Subcutaneous adipose tissue (tissue), 4 donors: Measurements from ENCODE around the gene WIF1. TPM values are rescaled to one million over a fixed set of nuclear protein-coding genes. Genes with fewer than 3 reads are reported as not detected.

Experiments
- total RNA-seq, 4 donors: library from RNA; depleted of rRNA; stranded (reverse); fragments of >200 nt; gene quantifications; one replicate each; pipeline ENCODE4 v1.1.0, GENCODE V29; 2016
- TF ChIP-seq, protein P1 (sequence below): fragments of 450-650 bp; IDR thresholded peaks from one replicate; pipeline ENCODE4 v1.5.1; 2016; ENCODE audit warnings: low read depth, mild to moderate bottlenecking, control low read depth, antibody characterized with exemption, moderate library complexity

The WIF1 gene
- total RNA-seq, 4 donors from 2014 or later, result not detected

DNA sequence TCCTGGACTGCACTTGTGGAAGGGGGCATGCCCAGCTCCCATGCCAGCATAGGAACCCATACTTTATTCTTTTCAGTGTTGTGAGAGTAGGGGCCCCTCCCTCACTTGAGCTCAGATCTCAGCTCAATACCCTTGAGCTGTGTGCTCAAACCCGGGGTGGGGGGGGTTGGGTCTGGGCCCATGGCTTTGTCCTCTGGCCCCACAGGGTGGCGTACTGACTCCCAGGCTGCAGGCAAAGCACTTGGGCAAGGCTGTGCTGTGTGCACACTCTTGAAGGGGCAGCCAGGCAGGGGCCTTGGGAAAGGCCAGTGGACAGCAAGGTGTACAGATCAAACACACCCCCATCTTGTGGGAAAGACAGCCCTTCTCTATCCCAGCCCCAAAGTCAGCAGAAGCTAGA, 81.8 kb downstream of the WIF1 start:
- TF ChIP-seq, protein P1, sequence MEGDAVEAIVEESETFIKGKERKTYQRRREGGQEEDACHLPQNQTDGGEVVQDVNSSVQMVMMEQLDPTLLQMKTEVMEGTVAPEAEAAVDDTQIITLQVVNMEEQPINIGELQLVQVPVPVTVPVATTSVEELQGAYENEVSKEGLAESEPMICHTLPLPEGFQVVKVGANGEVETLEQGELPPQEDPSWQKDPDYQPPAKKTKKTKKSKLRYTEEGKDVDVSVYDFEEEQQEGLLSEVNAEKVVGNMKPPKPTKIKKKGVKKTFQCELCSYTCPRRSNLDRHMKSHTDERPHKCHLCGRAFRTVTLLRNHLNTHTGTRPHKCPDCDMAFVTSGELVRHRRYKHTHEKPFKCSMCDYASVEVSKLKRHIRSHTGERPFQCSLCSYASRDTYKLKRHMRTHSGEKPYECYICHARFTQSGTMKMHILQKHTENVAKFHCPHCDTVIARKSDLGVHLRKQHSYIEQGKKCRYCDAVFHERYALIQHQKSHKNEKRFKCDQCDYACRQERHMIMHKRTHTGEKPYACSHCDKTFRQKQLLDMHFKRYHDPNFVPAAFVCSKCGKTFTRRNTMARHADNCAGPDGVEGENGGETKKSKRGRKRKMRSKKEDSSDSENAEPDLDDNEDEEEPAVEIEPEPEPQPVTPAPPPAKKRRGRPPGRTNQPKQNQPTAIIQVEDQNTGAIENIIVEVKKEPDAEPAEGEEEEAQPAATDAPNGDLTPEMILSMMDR, result no peak

DNA sequence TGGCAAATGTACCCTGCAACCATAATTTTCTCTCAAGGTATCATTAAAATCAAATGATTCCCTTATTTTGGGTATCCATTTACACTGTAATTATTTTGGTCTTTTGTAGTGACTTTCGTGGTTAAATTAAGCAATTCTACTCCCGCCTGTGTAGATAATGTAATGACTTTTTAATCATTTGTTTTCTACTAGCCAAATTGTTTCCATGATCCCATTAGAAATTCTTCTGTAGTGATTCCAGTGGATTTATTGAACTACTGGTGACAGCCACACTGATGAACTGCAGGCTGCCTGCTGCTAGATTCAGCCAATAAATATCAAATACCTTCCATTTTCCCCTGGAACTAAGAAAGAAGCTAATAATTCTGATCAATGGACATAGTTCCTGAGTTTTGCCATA, 96.0 kb downstream of the WIF1 start:
- TF ChIP-seq, protein P1, result no peak

DNA sequence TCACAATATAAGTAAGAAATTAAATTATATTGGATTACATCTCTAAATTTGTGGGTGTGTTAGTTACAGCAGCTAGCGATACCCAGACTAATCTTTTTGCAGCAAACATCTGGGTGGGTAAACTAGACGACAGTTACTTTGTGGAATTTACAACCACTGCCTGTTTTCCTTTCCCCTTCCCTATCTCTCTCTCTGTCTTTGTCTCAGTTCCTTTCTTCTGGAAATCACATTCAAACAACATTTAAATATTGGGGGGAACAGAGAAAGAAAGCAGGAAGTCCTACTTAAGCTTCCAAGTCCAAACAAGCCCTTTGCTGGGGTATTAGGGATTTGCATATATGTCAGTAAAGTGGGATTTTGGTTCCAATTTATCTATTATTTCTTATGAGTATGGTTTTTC, 97.6 kb downstream of the WIF1 start:
- TF ChIP-seq, protein P1, result no peak

DNA sequence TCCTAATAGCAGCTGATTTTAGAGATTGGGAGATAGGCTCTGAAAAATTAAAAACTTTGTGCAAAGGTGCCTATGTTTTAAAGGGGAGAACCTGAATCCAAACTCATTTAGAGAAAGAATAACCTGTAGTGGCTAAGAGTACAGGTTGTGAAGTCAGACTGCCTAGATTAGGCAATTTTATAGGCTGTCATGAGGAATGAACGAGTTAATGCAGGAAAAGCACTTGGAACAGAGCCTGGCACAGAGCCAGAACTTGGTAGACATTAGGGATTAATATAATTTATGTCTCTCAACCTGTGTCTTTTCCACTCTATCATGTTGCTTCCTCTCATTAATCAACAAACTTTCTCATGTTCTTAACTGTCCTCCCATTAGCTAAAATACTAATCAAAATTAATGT, 98.1 kb downstream of the WIF1 start:
- TF ChIP-seq, protein P1, result no peak

DNA sequence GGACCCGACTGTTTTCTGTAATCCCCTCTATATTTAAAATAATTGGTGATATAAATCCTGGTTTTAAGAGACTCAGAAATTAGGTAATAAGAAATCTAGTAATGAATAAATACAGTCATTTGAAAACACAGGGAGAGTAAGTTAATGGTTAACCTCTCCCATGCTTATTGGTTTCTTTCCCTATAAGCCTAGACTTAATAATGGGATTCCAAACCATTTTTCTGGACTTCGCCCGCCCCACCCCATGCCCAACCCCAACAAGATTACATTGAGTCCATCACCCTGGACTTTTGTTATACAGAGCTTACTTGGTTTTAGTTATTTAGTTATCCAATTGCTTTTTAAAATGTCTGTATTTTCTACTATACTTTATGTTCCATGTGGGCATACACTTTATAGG, 98.7 kb downstream of the WIF1 start:
- TF ChIP-seq, protein P1, result no peak

DNA sequence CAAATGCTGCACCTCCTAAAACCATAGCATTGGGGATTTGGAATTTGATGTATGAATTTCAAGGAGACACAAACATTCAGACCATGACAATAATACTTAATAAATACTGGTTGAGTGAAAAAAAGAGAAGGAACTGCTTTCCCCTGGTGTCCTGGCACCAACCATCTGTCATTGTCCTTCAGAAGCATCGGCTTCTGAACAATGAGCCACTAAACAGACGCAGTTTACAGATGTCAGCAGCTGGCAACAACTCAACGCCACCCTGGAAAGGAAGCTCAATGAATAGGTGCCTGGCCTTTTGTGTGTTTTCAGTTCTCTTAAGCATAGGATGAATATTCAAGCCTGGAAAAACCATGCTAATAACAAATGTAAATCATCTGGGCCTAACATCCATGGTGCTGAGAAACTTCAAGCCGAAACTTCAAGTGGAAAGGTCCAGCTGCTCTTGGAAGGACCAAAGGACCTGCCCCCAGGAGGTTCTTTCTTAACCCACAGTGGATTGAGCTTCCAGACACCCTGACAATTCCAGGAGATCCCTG, 101.3 kb downstream of the WIF1 start:
- TF ChIP-seq, protein P1, result no peak

DNA sequence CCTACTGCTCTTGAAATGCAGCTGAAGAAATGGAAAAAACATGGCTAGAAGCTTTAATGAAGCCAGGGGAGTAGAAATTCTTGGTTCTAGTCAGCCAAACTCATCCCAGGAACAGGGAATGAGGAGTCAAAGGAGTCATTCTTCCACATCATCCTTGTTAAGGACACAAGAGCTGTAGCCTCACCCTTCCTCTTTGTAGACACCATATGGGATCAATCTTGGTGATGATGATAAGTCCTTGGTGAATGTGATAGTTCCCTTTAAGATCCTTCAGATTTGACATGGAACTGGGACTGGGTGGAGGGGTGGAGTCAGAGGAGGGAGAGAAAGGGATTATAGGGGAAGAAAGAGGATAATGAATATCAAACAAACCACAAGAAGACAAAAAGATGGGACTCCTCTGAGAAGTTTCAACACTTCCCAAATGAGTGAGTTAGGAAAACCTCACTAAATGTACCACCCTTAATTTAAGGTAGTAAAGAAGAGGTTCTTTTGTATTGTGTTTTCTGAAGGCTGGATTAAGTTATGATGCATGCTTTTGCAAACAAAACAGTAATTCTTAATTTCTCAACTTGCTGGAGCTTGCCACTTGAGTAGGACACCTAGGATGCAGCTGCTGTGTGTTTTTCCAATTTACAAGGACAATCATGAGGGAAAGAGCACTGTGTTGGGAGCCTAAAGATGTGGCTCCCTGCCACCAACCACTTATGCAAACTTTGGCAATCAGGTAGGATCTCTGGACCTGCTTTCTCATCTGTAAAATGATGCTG, 104.0 kb downstream of the WIF1 start:
- TF ChIP-seq, protein P1, result no peak
